Stimulated activated CD4-positive, alpha-beta T cell treated with anti-CD3 and anti-CD28 coated beads, Interleukin-15, amount 100 ng/mL, for 48 hours (primary cell): ENCODE data around the gene LRCOL1.
"Not testable (repeated sequence)": the region's sequence is repeated elsewhere in the genome, so short reads cannot be mapped to it uniquely, and the experiment has no call there.

Source experiments
- DNase-seq, 2 donors: peaks; one replicate each; pipeline ENCODE4 v3.0.0-alpha.2; 2020; ENCODE audit warnings: low read depth in 2 of 2

LRCOL1 gene

GRCh38 chr12:132600048-132601032 is 10.0 kb downstream of the LRCOL1 start:
- peak in 1 of 2 donors; percentile 25 for DNase-seq

GRCh38 chr12:132599502-132599901 is 10.9 kb downstream of the LRCOL1 start:
- not testable (repeated sequence) for DNase-seq

GRCh38 chr12:132597333-132598316 is 12.8 kb downstream of the LRCOL1 start:
- no peak for DNase-seq

- DNase-seq = no peak
Observed at GRCh38 chr12:132596016-132596415, 14.4 kb downstream of the LRCOL1 start.

- DNase-seq = no peak
Observed at GRCh38 chr12:132595183-132595582, 15.2 kb downstream of the LRCOL1 start.

- DNase-seq = peak; percentile 14 to 31
Observed at GRCh38 chr12:132593938-132594358, 16.4 kb downstream of the LRCOL1 start.

GRCh38 chr12:132593521-132593920 is 16.9 kb downstream of the LRCOL1 start:
- DNase-seq = no peak

- no peak for DNase-seq
Observed at GRCh38 chr12:132593071-132593470, 17.3 kb downstream of the LRCOL1 start.

- no peak for DNase-seq
Observed at GRCh38 chr12:132592282-132592970, 18.0 kb downstream of the LRCOL1 start.

GRCh38 chr12:132591107-132591935 is 19.1 kb downstream of the LRCOL1 start:
- DNase-seq = no peak

- DNase-seq = no peak
Observed at GRCh38 chr12:132588821-132589669, 21.3 kb downstream of the LRCOL1 start.

GRCh38 chr12:132588319-132588718 is 22.1 kb downstream of the LRCOL1 start:
- DNase-seq = no peak

- no peak for DNase-seq
Observed at GRCh38 chr12:132587781-132588180, 22.6 kb downstream of the LRCOL1 start.

GRCh38 chr12:132586929-132587328 is 23.5 kb downstream of the LRCOL1 start:
- no peak for DNase-seq

GRCh38 chr12:132585177-132585576 is 25.2 kb downstream of the LRCOL1 start:
- no peak for DNase-seq

GRCh38 chr12:132584429-132584828 is 26.0 kb downstream of the LRCOL1 start:
- no peak for DNase-seq

GRCh38 chr12:132583736-132584135 is 26.6 kb downstream of the LRCOL1 start:
- DNase-seq = no peak

- DNase-seq = no peak
Observed at GRCh38 chr12:132583411-132583710, 27.0 kb downstream of the LRCOL1 start.

GRCh38 chr12:132582582-132583410 is 27.6 kb downstream of the LRCOL1 start:
- no peak for DNase-seq
